IMR-90 (cell line): Measurements from ENCODE around the gene GXYLT1. TPM values are rescaled to one million over a fixed set of nuclear protein-coding genes. Genes with fewer than 3 reads are reported as not detected.

ENCODE experiments used
- ATAC-seq: fragments of 200-7000 bp; cut with Tn5 transposase; 2 replicates; pipeline ENCODE4 v1.9.1; 2020; ENCODE audit warnings: low read depth, mild to moderate bottlenecking, moderate library complexity
- BruUV-seq: library from RNA; stranded (reverse); fragments of 400-500 nt; replicated peaks from 2 replicates; lab custom pipeline; 2021; lab: Mats Ljungman, UMichigan
- CTCF ChIA-PET: fragments of 300-600 bp; formaldehyde crosslinking; extraction: SDS; loops from one replicate; lab custom pipeline; 2021; ENCODE audit warnings: antibody characterized with exemption; lab: Yijun Ruan, JAX
- POLR2A ChIA-PET: fragments of 300-600 bp; sonication (Branson Sonifier 250); formaldehyde crosslinking; loops from one replicate; lab custom pipeline; 2022; ENCODE audit warnings: antibody characterized with exemption; ENCODE audit not compliant: unreplicated experiment; lab: Charles Lee
- DNase-seq: peaks from one replicate; pipeline ENCODE4 v3.0.0; 2013
- H2AFZ ChIP-seq: replicated peaks from 2 replicates; pipeline ENCODE3; 2013; ENCODE audit warnings: low read length, mild to moderate bottlenecking; ENCODE audit not compliant: poor library complexity
- H2AK5ac ChIP-seq: 2 replicates; pipeline ENCODE4 v1.6.1; 2013; ENCODE audit warnings: low read depth, low read length, inconsistent platforms
- H2AK9ac ChIP-seq: replicated peaks from 2 replicates; pipeline ENCODE3; 2013; ENCODE audit warnings: mild to moderate bottlenecking, low read depth, low read length, moderate library complexity; ENCODE audit not compliant: poor library complexity
- H2BK120ac ChIP-seq: 2 replicates; pipeline ENCODE4 v1.6.1; 2013; ENCODE audit warnings: low read depth, low read length, inconsistent platforms
- H2BK15ac ChIP-seq: 3 replicates; pipeline ENCODE4 v1.6.1; 2013; ENCODE audit warnings: low read depth, low read length, inconsistent platforms
- H2BK20ac ChIP-seq: 2 replicates; pipeline ENCODE4 v1.6.1; 2013; ENCODE audit warnings: low read depth, mild to moderate bottlenecking, inconsistent platforms, low read length, moderate library complexity
- H2BK5ac ChIP-seq: 2 replicates; pipeline ENCODE4 v1.6.1; 2013; ENCODE audit warnings: mild to moderate bottlenecking, low read depth, low read length, inconsistent platforms; ENCODE audit not compliant: poor library complexity, severe bottlenecking
- H3K14ac ChIP-seq: replicated peaks from 2 replicates; pipeline ENCODE4 v1.6.1; 2013; ENCODE audit warnings: low read depth, low read length, inconsistent platforms
- H3K18ac ChIP-seq: 2 replicates; pipeline ENCODE4 v1.6.1; 2013; ENCODE audit warnings: low read depth, low read length, control low read depth
- H3K23ac ChIP-seq: 2 replicates; pipeline ENCODE4 v1.6.1; 2013; ENCODE audit warnings: low read depth, low read length, inconsistent platforms
- H3K27ac ChIP-seq: 2 replicates; pipeline ENCODE4 v1.5.1; 2013; ENCODE audit warnings: mild to moderate bottlenecking, control low read depth, low read length; ENCODE audit not compliant: insufficient read depth
- H3K27me3 ChIP-seq: 2 replicates; pipeline ENCODE4 v1.6.1; 2013; ENCODE audit warnings: low read length; ENCODE audit not compliant: control insufficient read depth, insufficient read depth
- H3K36me3 ChIP-seq: 2 replicates; pipeline ENCODE4 v1.6.1; 2013; ENCODE audit warnings: low read length, mixed read lengths; ENCODE audit not compliant: control insufficient read depth, insufficient read depth
- H3K4ac ChIP-seq: 2 replicates; pipeline ENCODE4 v1.6.1; 2013; ENCODE audit warnings: low read depth, low read length, inconsistent platforms
- H3K4me1 ChIP-seq: 2 replicates; pipeline ENCODE4 v1.6.1; 2013; ENCODE audit warnings: low read length, mixed read lengths; ENCODE audit not compliant: control insufficient read depth, insufficient read depth
- H3K4me2 ChIP-seq: 2 replicates; pipeline ENCODE4 v1.6.1; 2013; ENCODE audit warnings: low read depth, mild to moderate bottlenecking, control low read depth, low read length, moderate library complexity
- H3K4me3 ChIP-seq: 2 replicates; pipeline ENCODE4 v1.5.1; 2013; ENCODE audit warnings: low read depth, mild to moderate bottlenecking, control low read depth, low read length, moderate library complexity; ENCODE audit not compliant: insufficient read depth
- H3K56ac ChIP-seq: 2 replicates; pipeline ENCODE4 v1.6.1; 2013; ENCODE audit warnings: low read length, inconsistent platforms; ENCODE audit not compliant: insufficient read depth; ENCODE audit errors: extremely low read depth
- H3K79me1 ChIP-seq, 2 experiments: 2 replicates each; pipeline ENCODE4 v1.6.1; 2013; ENCODE audit warnings: low read length in 2 of 2, inconsistent platforms in 1 of 2, low read depth in 1 of 2
- H3K9ac ChIP-seq: 2 replicates; pipeline ENCODE4 v1.6.1; 2013; ENCODE audit warnings: low read depth, low read length, control low read depth
- H3K9me1 ChIP-seq: 2 replicates; pipeline ENCODE4 v1.6.1; 2013; ENCODE audit warnings: low read length, inconsistent platforms; ENCODE audit not compliant: insufficient read depth
- H3K9me3 ChIP-seq: 2 replicates; pipeline ENCODE4 v1.6.1; 2013; ENCODE audit warnings: low read length; ENCODE audit not compliant: control insufficient read depth, insufficient read depth
- H4K20me1 ChIP-seq: 2 replicates; pipeline ENCODE4 v1.6.1; 2013; ENCODE audit warnings: low read length, inconsistent platforms; ENCODE audit not compliant: insufficient read depth
- H4K5ac ChIP-seq: 2 replicates; pipeline ENCODE4 v1.6.1; 2013; ENCODE audit warnings: mild to moderate bottlenecking, low read depth, low read length, control low read depth
- H4K8ac ChIP-seq, 2 experiments: 2 replicates each; pipeline ENCODE4 v1.6.1; 2013; ENCODE audit warnings: low read depth in 2 of 2, low read length in 2 of 2, control low read depth in 1 of 2, inconsistent platforms in 1 of 2
- H4K91ac ChIP-seq: 2 replicates; pipeline ENCODE4 v1.6.1; 2013; ENCODE audit warnings: low read depth, low read length, inconsistent platforms; ENCODE audit not compliant: insufficient read depth
- CEBPB ChIP-seq: IDR thresholded peaks from 2 replicates; pipeline ENCODE4 v1.6.1; 2012; ENCODE audit warnings: low read depth, low read length, improper control_type of control experiment
- FOS ChIP-seq: fragments of 150-350 bp; IDR thresholded peaks from 2 replicates; pipeline ENCODE4 v1.6.1; 2016; ENCODE audit warnings: low read depth, low read length
- MAFK ChIP-seq: IDR thresholded peaks from 2 replicates; pipeline ENCODE4 v1.6.1; 2012; ENCODE audit warnings: low read depth, low read length, improper control_type of control experiment
- RAD21 ChIP-seq: IDR thresholded peaks from 2 replicates; pipeline ENCODE4 v1.6.1; 2012; ENCODE audit warnings: low read length, improper control_type of control experiment
- RCOR1 ChIP-seq: IDR thresholded peaks from 2 replicates; pipeline ENCODE4 v1.6.1; 2012; ENCODE audit warnings: mild to moderate bottlenecking, low read length, improper control_type of control experiment; ENCODE audit not compliant: insufficient replicate concordance
- RFX5 ChIP-seq: IDR thresholded peaks from 2 replicates; pipeline ENCODE4 v1.8.0; 2012; ENCODE audit warnings: low read depth, mild to moderate bottlenecking, low read length, moderate library complexity
- SMC3 ChIP-seq: fragments of 150-350 bp; IDR thresholded peaks from 2 replicates; pipeline ENCODE4 v1.6.1; 2016; ENCODE audit warnings: low read depth, mild to moderate bottlenecking, antibody characterized with exemption, low read length, moderate library complexity
- WGBS, 2 experiments: methylation state at CpG; one replicate each; pipeline versions ENCODE4 v1.1.5 to v1.1.7; 2013; ENCODE audit warnings: missing lambda C conversion rate in 2 of 2; ENCODE audit not compliant: insufficient read length in 1 of 2; ENCODE audit errors: extremely low coverage in 2 of 2; 5-methylcytosine and 5-hydroxymethylcytosine counted together
- dilution Hi-C: fragments of 300-500 bp; cut with HindIII; formaldehyde crosslinking; loops from one replicate; pipeline ENCODE4 v1.14.3; 2018; ENCODE audit warnings: low sequenced_read_pairs; ENCODE audit not compliant: unreplicated experiment
- in situ Hi-C: fragments of 300-500 bp; cut with MboI; formaldehyde crosslinking; loops from 3 replicates; pipeline ENCODE4 v1.14.3; 2019; ENCODE audit warnings: low sequenced_read_pairs, inconsistent platforms, mixed read lengths
- intact Hi-C: fragments of 100-400 bp; cut with micrococcal nuclease; formaldehyde crosslinking; loops from 2 replicates; pipeline ENCODE4 v1.10.0; 2022
- polyA plus RNA-seq, 3 experiments: library from polyadenylated mRNA; depleted of rRNA; stranded (reverse); fragments of >200 nt; gene quantifications; 2 replicates each; pipeline ENCODE4 v1.2.3, GENCODE V29; 2012; ENCODE audit warnings: low replicate concordance in 1 of 3
- total RNA-seq: library from RNA; depleted of rRNA; stranded (reverse); fragments of >200 nt; gene quantifications from 2 replicates; pipeline ENCODE4 v1.2.3, GENCODE V29; 2012

GXYLT1 gene
- total and polyA plus RNA-seq, 2 of the 4 experiments (the other 2 are of a cell fraction): 8.5 to 8.6 TPM

- TF ChIP-seq CEBPB (no peak), RFX5 (no peak), SMC3 (no peak), RAD21 (no peak), RCOR1 (no peak), MAFK (no peak), FOS (no peak)
- H3K79me1 ChIP-seq: peaks cover 12 to 16% of the 10 kb centered on the region in 2 experiments; a peak in 3 of 4 replicates
- no peaks in the 10 kb centered on the region for H3K9me3 ChIP-seq
- no peaks in the 10 kb centered on the region for H3K9me1 ChIP-seq
- peak overlapping the region; percentile 89; the same call in 1 of the 2 replicates for H3K27ac ChIP-seq
- H4K8ac ChIP-seq: peak overlapping the region; percentile 80 to 98
- peaks cover 3% of the 10 kb centered on the region; the same call in 1 of the 2 replicates for H3K4me1 ChIP-seq
- H4K5ac ChIP-seq: no peak overlapping the region; the same call in 1 of the 2 replicates
- H3K18ac ChIP-seq: peak overlapping the region; percentile 78; the same call in 1 of the 2 replicates
- peak overlapping the region; percentile 69; the same call in 1 of the 2 replicates for H3K23ac ChIP-seq
- POLR2A ChIA-PET: no interaction called here
- WGBS, 2 experiments: no CpG with 5 or more reads among the region's 5 CpGs
- intact Hi-C loops (loop anchor here (5.0 kb wide), 1 partner anchor 1171 kb away; no protein-coding TSS in a partner anchor), dilution Hi-C loops (no loop called here), in situ Hi-C loops (no loop called here)
- H2AK9ac ChIP-seq: no peak overlapping the region
- no peak overlapping the region for H2AFZ ChIP-seq
- peak overlapping the region; percentile 0; the same call in 1 of the 2 replicates for H3K4me2 ChIP-seq
- H3K56ac ChIP-seq: peak overlapping the region; percentile 78
- no peak overlapping the region for H3K9ac ChIP-seq
- H2BK20ac ChIP-seq: peak overlapping the region; percentile 93
- CTCF ChIA-PET: no interaction called here
- no peaks in the 10 kb centered on the region for H4K20me1 ChIP-seq
- H3K4me3 ChIP-seq: no peak overlapping the region
- no TSS peak for BruUV-seq
- H2BK5ac ChIP-seq: peak overlapping the region; percentile 84
- peak overlapping the region; percentile 92 for H2BK120ac ChIP-seq
- H3K27me3 ChIP-seq: no peaks in the 10 kb centered on the region
- DNase-seq (peak; percentile 62), ATAC-seq (peak; percentile 50)
- H2AK5ac ChIP-seq: peak overlapping the region; percentile 93
- no peaks in the 10 kb centered on the region for H3K36me3 ChIP-seq
- peak overlapping the region; percentile 82 for H4K91ac ChIP-seq
- peak overlapping the region; percentile 88 for H3K4ac ChIP-seq
- H3K14ac ChIP-seq: peak overlapping the region; percentile 42
- peak overlapping the region; percentile 92; the same call in 1 of the 3 replicates for H2BK15ac ChIP-seq
These were observed 26.4 kb downstream of the GXYLT1 start for GRCh38 chr12:42118136-42118879.
